Endodermal cell (in vitro differentiated cells): ENCODE measurements around the gene LRPAP1. TPM values are rescaled to one million over a fixed set of nuclear protein-coding genes. Genes with fewer than 3 reads are reported as not detected.

Experiments
- DNase-seq: peaks from one replicate; pipeline ENCODE4 v3.0.0-alpha.2; 2017
- H3K27ac ChIP-seq: 2 replicates; pipeline ENCODE4 v1.5.1; 2013; ENCODE audit warnings: mild to moderate bottlenecking, low read depth, low read length, moderate library complexity
- H3K27me3 ChIP-seq: 2 replicates; pipeline ENCODE4 v1.6.1; 2013; ENCODE audit warnings: mild to moderate bottlenecking, low read length, moderate library complexity; ENCODE audit not compliant: insufficient read depth, control insufficient read depth, poor library complexity, severe bottlenecking
- H3K36me3 ChIP-seq: 2 replicates; pipeline ENCODE4 v1.7.0; 2013; ENCODE audit warnings: mild to moderate bottlenecking, low read length, moderate library complexity; ENCODE audit not compliant: control insufficient read depth, insufficient read depth
- H3K4me1 ChIP-seq: one replicate; pipeline ENCODE4 v1.7.0; 2013; ENCODE audit warnings: low read length; ENCODE audit not compliant: control insufficient read depth, insufficient read depth
- H3K4me3 ChIP-seq: 2 replicates; pipeline ENCODE4 v1.5.1; 2013; ENCODE audit warnings: mild to moderate bottlenecking, low read length, moderate library complexity
- H3K9ac ChIP-seq: 2 replicates; pipeline ENCODE4 v1.6.1; 2013; ENCODE audit warnings: mild to moderate bottlenecking, low read length, moderate library complexity; ENCODE audit not compliant: poor library complexity, severe bottlenecking; ENCODE audit errors: extremely low read depth
- H3K9me3 ChIP-seq: 2 replicates; pipeline ENCODE4 v1.6.1; 2013; ENCODE audit warnings: mild to moderate bottlenecking, low read length, moderate library complexity; ENCODE audit not compliant: control insufficient read depth
- H3K27ac Mint-ChIP-seq: 2 replicates; pipeline ENCODE4 v1.8.0; 2020; ENCODE audit warnings: mixed read lengths
- H3K27me3 Mint-ChIP-seq: 2 replicates; pipeline ENCODE4 v1.8.0; 2021; ENCODE audit warnings: mild to moderate bottlenecking, mixed read lengths; ENCODE audit not compliant: insufficient read depth
- H3K36me3 Mint-ChIP-seq: 2 replicates; pipeline ENCODE4 v1.8.0; 2020; ENCODE audit warnings: low read depth, mixed read lengths
- H3K4me1 Mint-ChIP-seq: 2 replicates; pipeline ENCODE4 v1.8.0; 2020; ENCODE audit warnings: mixed read lengths
- H3K4me3 Mint-ChIP-seq: 2 replicates; pipeline ENCODE4 v1.8.0; 2020; ENCODE audit warnings: mild to moderate bottlenecking, moderate library complexity, mixed read lengths
- H3K9me3 Mint-ChIP-seq: 2 replicates; pipeline ENCODE4 v1.8.0; 2020; ENCODE audit warnings: mild to moderate bottlenecking, mixed read lengths
- WGBS, 2 experiments: methylation state at CpG; one replicate each; pipeline versions ENCODE4 v1.1.5 to v1.1.7; 2013; ENCODE audit warnings: missing lambda C conversion rate in 2 of 2, mixed read lengths in 1 of 2; ENCODE audit not compliant: insufficient coverage in 1 of 2, insufficient read length in 1 of 2; 5-methylcytosine and 5-hydroxymethylcytosine counted together
- total RNA-seq, 2 donors: library from RNA; stranded (reverse); fragmentation: NEBNext Ultra II Directional in 1 of 2; extraction: Animal tissue kit (Norgen Biotek cat#: 25700) in 1 of 2; gene quantifications; 2 replicates in 1 of 2; 3 replicates in 1 of 2; pipeline ENCODE4 v1.2.1, GENCODE V29; 2021
- TF ChIP-seq, protein P1 (sequence below): fragments of 200-600 bp; sonication (generic); conservative IDR thresholded peaks from 2 replicates; pipeline ENCODE4 v1.5.0; 2021; ENCODE audit warnings: antibody characterized with exemption, mild to moderate bottlenecking

LRPAP1 gene
- total RNA-seq, 2 donors from 2014 or later: 111 to 129 TPM

DNA sequence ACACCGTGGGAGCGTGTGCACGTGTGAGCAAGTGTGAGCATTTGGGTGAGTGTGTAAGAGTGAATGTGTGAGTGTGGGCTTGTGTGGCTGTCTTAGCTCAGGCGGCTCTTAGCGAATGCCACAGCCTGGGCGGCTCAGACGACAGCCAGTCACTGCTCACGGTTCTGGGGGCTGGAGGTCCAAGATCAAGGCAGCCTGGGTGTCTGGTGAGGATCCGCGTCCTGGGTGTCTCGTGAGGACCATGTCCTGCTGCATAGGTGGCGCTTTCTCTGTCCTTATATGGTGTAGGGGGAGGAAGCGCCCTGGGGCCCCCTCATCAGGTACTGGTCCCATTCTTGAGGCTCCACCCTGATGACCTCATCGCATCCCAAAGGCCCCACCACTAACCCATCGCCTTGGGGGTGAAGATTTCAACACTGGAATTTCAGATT, 64.6 kb downstream of the LRPAP1 start:
- Mint-ChIP-seq H3K4me3 (no peak overlapping the region), H3K4me1 (no peaks in the 10 kb centered on the region), H3K9me3 (no peaks in the 10 kb centered on the region), H3K27me3 (peaks cover 22% of the 10 kb centered on the region), H3K36me3 (no peaks in the 10 kb centered on the region), H3K27ac (no peak overlapping the region)
- Histone ChIP-seq H3K4me1 (no peaks in the 10 kb centered on the region), H3K27me3 (peaks cover 18% of the 10 kb centered on the region), H3K9ac (no peak overlapping the region), H3K9me3 (no peaks in the 10 kb centered on the region), H3K4me3 (no peak overlapping the region), H3K27ac (no peak overlapping the region), H3K36me3 (no peaks in the 10 kb centered on the region)
- WGBS, 2 experiments: 75 to 84% methylated on average over 11 to 15 of the region's 15 CpGs
- TF ChIP-seq, protein P1, sequence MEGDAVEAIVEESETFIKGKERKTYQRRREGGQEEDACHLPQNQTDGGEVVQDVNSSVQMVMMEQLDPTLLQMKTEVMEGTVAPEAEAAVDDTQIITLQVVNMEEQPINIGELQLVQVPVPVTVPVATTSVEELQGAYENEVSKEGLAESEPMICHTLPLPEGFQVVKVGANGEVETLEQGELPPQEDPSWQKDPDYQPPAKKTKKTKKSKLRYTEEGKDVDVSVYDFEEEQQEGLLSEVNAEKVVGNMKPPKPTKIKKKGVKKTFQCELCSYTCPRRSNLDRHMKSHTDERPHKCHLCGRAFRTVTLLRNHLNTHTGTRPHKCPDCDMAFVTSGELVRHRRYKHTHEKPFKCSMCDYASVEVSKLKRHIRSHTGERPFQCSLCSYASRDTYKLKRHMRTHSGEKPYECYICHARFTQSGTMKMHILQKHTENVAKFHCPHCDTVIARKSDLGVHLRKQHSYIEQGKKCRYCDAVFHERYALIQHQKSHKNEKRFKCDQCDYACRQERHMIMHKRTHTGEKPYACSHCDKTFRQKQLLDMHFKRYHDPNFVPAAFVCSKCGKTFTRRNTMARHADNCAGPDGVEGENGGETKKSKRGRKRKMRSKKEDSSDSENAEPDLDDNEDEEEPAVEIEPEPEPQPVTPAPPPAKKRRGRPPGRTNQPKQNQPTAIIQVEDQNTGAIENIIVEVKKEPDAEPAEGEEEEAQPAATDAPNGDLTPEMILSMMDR: no peak
- no peak for DNase-seq

DNA sequence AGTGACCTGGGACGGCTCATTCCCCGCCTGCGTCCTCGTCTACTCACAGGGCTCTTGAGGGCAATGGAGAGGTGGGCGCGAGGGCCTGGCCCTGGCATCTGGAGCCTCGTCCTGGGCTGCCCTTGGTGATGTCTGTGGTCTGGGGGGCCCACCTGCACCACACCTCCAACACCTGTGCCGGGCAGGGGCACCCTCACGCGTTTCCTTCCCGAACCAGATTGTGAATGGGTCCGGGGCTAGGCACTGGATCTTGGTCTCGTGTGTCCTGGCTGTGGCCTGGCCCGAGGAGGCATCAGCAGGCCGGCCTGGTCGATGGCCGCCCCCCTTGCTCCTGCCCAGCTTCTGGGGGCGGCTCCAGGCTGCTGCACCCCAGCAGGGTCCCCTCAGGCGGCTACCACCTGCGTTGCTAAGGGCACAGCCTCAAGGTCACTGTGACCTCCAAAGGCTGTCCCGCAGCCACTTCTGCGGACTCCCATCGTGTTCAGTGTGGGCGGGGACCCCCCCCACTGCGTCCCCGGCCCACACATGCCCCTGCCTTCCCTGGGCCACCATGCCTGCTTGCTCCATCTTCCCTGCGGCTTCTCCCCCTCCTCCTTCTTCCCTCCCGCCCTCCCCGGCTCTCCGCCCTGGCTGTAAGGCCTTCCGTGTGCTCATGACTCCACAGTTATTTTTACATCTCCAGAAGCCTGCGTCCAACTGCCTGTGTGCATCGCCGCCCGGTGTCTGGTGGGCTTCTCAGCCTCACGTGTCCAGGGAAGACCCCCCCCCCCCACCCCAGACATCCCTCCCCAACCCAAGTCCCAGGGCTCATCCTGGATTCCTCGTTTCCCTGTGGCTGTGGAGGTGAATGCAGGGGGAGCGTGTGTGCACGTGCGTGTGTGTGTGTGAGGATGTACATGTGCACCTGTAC, 65.3 kb downstream of the LRPAP1 start:
- H3K27me3 ChIP-seq: peaks cover 25% of the 10 kb centered on the region
- DNase-seq: no peak
- Mint-ChIP-seq H3K27me3 (peaks cover 24% of the 10 kb centered on the region), H3K36me3 (no peaks in the 10 kb centered on the region), H3K9me3 (no peaks in the 10 kb centered on the region), H3K4me1 (no peaks in the 10 kb centered on the region), H3K4me3 (no peak overlapping the region), H3K27ac (no peak overlapping the region)
- TF ChIP-seq, protein P1: peak; percentile 28
- no peaks in the 10 kb centered on the region for H3K9me3 ChIP-seq
- H3K4me3 ChIP-seq: no peak overlapping the region
- H3K9ac ChIP-seq: no peak overlapping the region
- no peak overlapping the region for H3K27ac ChIP-seq
- H3K4me1 ChIP-seq: no peaks in the 10 kb centered on the region
- WGBS, 2 experiments: 90 to 93% methylated on average over 17 to 40 of the region's 40 CpGs
- H3K36me3 ChIP-seq: no peaks in the 10 kb centered on the region

DNA sequence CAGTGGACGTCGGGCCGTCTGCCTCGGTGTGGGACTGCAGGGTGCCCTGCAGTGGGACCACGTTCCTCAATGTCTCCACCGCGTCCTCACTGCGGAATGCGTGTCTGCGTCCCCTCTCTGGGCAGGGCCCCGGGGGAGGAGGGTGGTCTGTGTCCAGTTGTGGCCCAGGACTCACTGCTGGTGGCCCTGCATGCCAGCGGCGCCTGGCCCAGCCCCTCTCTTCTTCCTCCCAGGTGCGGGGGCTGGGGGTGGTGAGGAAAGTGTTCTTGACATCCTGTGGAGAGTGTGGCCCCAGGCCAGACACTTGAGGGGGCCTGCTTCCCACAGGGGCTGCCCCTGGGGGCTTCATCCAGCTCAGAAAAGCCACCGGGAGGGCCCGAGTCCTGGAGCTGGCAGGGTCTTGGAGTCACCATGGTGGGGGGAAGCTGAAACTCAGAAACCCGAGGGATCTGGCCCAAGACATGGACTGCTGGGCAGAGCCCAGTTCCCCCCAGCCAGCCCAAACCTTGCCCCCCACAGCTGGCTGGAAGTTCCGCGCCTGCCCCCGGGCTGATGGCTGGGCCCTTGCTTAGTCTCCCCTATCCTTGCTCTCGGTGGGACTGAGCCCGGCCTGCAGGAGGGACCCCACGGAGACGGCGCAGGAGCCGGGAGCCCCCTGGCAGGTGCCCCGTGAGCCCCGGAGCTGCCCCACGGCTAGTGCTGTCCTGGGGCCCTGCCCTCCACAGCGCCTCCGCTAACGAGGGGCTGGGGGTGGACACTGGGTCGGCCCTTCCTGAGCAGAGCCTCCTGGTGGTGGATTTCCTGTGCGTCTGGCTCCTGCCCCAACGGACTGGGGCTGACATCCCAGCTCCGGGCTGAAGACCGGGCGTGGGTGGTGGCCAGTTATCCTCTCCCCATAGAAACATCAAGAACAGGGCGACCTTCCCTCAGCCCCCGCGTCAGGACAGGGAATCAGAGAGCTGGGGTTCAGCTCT, 66.2 kb downstream of the LRPAP1 start:
- peak; percentile 86 for DNase-seq
- peaks cover 27% of the 10 kb centered on the region for H3K27me3 ChIP-seq

More for the DNA sequence above, 66.2 kb downstream of the LRPAP1 start:
- WGBS, 2 experiments: 86 to 88% methylated on average over 16 to 41 of the region's 41 CpGs
- no peaks in the 10 kb centered on the region for H3K36me3 Mint-ChIP-seq
- no peak overlapping the region for H3K4me3 Mint-ChIP-seq
- H3K4me3 ChIP-seq: no peak overlapping the region
- H3K4me1 ChIP-seq: no peaks in the 10 kb centered on the region
- peaks cover 21% of the 10 kb centered on the region for H3K27me3 Mint-ChIP-seq
- H3K9me3 Mint-ChIP-seq: no peaks in the 10 kb centered on the region
- no peaks in the 10 kb centered on the region for H3K36me3 ChIP-seq
- no peak overlapping the region for H3K27ac ChIP-seq
- no peaks in the 10 kb centered on the region for H3K4me1 Mint-ChIP-seq
- no peak overlapping the region for H3K9ac ChIP-seq
- no peak overlapping the region for H3K27ac Mint-ChIP-seq
- TF ChIP-seq, protein P1: peak; percentile 78
- H3K9me3 ChIP-seq: no peaks in the 10 kb centered on the region
